ENCODE data around the gene NOL6.
A peak's percentile ranks its signal among the peaks of the same experiment; 100 is the strongest.
"Not testable (repeated sequence)": the region's sequence is repeated elsewhere in the genome, so short reads cannot be mapped to it uniquely, and the experiment has no call there.

Gene NOL6

GRCh38 chr9:33510262-33511183 is 36.8 kb upstream of the NOL6 start:
- TF ChIP-seq, protein P1, sequence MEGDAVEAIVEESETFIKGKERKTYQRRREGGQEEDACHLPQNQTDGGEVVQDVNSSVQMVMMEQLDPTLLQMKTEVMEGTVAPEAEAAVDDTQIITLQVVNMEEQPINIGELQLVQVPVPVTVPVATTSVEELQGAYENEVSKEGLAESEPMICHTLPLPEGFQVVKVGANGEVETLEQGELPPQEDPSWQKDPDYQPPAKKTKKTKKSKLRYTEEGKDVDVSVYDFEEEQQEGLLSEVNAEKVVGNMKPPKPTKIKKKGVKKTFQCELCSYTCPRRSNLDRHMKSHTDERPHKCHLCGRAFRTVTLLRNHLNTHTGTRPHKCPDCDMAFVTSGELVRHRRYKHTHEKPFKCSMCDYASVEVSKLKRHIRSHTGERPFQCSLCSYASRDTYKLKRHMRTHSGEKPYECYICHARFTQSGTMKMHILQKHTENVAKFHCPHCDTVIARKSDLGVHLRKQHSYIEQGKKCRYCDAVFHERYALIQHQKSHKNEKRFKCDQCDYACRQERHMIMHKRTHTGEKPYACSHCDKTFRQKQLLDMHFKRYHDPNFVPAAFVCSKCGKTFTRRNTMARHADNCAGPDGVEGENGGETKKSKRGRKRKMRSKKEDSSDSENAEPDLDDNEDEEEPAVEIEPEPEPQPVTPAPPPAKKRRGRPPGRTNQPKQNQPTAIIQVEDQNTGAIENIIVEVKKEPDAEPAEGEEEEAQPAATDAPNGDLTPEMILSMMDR (IDR thresholded peaks at IDR 0.05; ENCODE audit: low read depth, low read length, missing control alignments): no peak
- DNase-seq (ENCODE audit: extremely low read depth, low read depth): no peak
- H3K4me3 ChIP-seq (replicated peaks; ENCODE audit: low read depth, low read length): peak overlapping the region; percentile 54

DNA sequence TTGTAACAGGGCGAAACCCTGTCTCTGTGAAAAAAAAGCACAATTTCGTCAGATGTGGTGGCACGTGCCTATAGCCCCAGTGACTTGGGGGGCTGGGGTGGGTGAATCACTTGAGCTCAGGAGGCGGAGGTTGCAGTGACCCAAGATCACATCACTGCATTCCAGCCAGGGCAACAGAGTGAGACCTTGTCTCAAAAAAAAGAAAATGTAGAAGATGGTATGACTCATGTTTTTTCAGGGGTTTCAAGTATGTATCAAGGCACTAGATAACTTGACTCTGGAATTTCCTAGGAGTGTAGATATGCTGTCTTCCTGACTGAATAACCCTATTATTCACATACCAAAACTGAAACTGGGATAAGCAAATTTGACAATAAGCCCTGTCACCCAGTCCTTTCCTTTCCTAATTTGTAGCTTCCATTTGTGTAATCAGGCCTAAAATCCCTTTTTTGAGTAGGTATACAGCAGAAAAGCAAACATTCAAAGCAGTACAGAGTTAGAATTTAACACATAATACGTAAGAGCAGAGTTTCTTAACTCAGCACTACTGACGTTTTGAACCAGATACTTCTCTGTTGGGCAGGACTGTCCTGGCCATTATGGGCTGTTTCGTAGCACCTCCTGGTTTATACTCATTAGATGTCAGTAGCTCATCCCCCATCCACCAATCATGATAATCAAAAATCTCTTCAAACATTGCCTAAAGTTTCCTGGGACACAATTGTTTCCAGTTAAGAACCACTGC is 33.1 kb upstream of the NOL6 start:
- peak; percentile 64 for DNase-seq (ENCODE audit: extremely low read depth, low read depth)
- TF ChIP-seq, protein P1 (IDR thresholded peaks at IDR 0.05; ENCODE audit: low read depth, low read length, missing control alignments): no peak
- no peak overlapping the region for H3K4me3 ChIP-seq (replicated peaks; ENCODE audit: low read depth, low read length)

DNA sequence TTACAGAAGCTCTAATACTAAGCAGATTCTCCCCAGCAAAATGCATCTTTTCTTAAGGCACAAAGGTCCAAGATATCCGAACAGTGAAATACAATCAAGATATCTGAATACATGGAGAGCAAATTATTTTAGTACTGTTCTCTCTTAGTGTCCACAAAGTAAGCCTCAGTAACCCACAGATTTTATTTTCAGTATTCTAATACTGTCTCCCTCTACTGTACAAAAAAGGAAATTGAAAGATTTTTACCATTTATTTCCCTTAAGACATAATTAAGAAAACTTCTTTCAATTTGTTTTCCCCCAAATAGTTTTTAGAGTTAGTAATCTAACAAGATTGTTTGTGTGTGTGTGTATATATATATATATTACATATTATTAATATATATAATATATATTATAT is 24.7 kb upstream of the NOL6 start:
- no peak for DNase-seq (ENCODE audit: extremely low read depth, low read depth)
- TF ChIP-seq, protein P1 (IDR thresholded peaks at IDR 0.05; ENCODE audit: low read depth, low read length, missing control alignments): no peak
- no peak overlapping the region for H3K4me3 ChIP-seq (replicated peaks; ENCODE audit: low read depth, low read length)

- DNase-seq (ENCODE audit: extremely low read depth, low read depth); H3K4me3 ChIP-seq (replicated peaks; ENCODE audit: low read depth, low read length): not testable (repeated sequence)
Measured at GRCh38 chr9:33493819-33494218, 20.1 kb upstream of the NOL6 start.

DNA sequence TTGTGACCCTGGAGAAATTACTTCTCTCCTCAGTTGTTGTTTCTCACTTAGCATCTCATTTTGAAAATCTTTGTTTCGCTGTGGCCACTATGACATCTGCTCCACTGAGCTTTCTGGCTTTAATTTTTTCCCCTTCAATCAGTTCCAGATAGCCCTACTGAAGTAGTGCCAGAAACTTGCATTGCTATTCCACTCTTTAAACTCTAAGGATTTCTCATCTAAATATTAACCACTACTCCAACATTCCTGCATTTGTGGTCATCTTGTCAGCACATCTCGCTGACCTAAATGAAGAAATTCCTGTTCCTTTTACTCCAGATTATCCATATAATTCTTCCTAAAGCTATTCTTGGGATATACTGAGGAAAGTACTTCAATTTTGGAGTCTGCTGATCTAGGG is 15.3 kb upstream of the NOL6 start:
- DNase-seq (ENCODE audit: extremely low read depth, low read depth): no peak
- TF ChIP-seq, protein P1 (IDR thresholded peaks at IDR 0.05; ENCODE audit: low read depth, low read length, missing control alignments): no peak
- no peak overlapping the region for H3K4me3 ChIP-seq (replicated peaks; ENCODE audit: low read depth, low read length)

- not testable (repeated sequence) for DNase-seq (ENCODE audit: extremely low read depth, low read depth); H3K4me3 ChIP-seq (replicated peaks; ENCODE audit: low read depth, low read length)
Measured at GRCh38 chr9:33485312-33485711, 11.6 kb upstream of the NOL6 start.

DNA sequence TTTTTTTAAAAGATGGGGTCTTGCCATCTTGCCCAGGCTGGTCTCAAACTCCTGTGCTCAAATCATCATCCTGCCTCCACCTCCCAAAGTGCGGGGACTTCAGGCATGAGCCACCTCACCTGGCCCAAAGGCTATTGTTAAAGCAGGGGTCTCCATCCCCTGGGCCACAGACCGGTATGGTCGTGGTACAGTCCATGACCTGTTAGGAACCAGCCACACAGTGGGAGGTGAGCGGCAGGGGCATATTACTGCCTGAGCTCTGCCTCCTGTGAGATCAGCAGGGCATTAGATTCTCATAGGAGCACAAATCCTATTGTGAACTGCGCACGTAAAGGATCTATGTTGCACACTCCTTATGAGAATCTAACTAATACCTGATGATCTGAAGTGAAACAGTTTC is 7.3 kb upstream of the NOL6 start:
- TF ChIP-seq, protein P1 (IDR thresholded peaks at IDR 0.05; ENCODE audit: low read depth, low read length, missing control alignments): no peak
- DNase-seq (ENCODE audit: extremely low read depth, low read depth): no peak
- no peak overlapping the region for H3K4me3 ChIP-seq (replicated peaks; ENCODE audit: low read depth, low read length)

All from HFF-Myc (cell line).